Right lobe of liver (tissue), 4 donors: ENCODE data around the gene CACNG4.

Experiments
- POLR2A ChIP-seq: fragments of 450-650 bp; IDR thresholded peaks from one replicate; pipeline ENCODE4 v1.6.1; 2017; ENCODE audit warnings: antibody characterized with exemption, mild to moderate bottlenecking
- TF ChIP-seq, protein P1 (sequence below), 4 donors: fragments of 200-600 bp in 3 of 4; fragments of 450-650 bp in 1 of 4; IDR thresholded peaks; one replicate each; pipeline versions ENCODE4 v1.5.1 to v1.8.0; 2016 to 2022; ENCODE audit warnings: antibody characterized with exemption in 4 of 4, mild to moderate bottlenecking in 2 of 4
- donor health status: DM: no; HTN: no; CAD: no.
- donor health status: DM: no; HTN: no; CAD: no.
- donor health status: DM: no; HTN: yes; CAD: no.

DNA sequence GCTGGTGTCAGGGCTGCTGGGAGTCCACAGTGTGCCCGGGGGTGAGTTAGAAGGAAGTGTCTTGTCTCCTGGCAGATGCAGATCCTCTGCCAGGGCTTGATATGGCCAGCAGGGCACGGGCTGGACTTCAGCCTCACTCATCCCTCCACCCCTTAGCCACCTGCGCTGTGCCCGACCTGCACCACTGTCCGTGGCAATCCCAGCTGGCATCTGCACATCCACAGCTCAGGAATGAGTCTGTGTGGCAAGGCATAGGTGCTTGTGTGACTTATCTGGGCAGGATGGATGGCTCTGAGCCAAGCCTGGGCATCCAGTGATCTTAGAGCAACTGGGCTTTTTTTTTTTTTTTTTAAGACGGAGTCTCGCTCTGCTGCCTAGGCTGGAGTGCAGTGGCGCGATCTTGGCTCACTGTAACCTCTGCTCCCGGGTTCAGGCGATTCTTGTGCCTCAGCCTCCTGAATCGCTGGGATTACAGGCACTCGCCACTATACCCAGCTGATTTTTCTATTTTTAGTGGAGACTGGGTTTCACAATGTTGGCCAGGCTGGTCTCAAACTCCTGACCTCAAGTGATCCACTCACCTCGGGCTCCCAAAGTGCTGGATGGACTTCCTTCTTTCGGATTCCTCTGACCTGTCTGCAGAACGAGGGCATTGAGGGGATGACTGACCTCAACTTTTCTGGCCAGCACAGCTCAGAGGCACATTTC, 57.4 kb downstream of the CACNG4 start:
- TF ChIP-seq, protein P1, sequence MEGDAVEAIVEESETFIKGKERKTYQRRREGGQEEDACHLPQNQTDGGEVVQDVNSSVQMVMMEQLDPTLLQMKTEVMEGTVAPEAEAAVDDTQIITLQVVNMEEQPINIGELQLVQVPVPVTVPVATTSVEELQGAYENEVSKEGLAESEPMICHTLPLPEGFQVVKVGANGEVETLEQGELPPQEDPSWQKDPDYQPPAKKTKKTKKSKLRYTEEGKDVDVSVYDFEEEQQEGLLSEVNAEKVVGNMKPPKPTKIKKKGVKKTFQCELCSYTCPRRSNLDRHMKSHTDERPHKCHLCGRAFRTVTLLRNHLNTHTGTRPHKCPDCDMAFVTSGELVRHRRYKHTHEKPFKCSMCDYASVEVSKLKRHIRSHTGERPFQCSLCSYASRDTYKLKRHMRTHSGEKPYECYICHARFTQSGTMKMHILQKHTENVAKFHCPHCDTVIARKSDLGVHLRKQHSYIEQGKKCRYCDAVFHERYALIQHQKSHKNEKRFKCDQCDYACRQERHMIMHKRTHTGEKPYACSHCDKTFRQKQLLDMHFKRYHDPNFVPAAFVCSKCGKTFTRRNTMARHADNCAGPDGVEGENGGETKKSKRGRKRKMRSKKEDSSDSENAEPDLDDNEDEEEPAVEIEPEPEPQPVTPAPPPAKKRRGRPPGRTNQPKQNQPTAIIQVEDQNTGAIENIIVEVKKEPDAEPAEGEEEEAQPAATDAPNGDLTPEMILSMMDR (IDR thresholded peaks at IDR 0.05), result no peak
- TF ChIP-seq POLR2A, result no peak
